ENCODE data around the gene LYPLAL1.

DNA sequence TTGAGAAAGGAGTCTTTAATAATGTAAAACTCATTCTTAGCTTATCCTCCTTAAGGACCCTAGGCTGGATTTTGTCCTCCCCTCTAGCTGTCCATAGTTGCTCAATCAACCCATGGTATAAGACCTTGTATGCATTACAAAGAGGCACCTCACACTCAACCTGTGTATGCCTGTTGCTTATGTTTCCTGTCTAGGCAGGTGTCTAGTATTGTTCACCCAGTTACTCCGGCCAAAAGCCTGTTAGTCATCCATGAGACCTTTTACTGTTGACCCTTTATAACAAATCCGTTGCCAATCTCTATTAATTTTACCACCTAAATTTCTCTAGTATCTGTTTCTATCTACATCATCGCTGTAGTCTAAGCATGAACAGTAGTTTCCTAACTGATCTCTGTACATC is 3.7 kb downstream of the LYPLAL1 start:
- TF ChIP-seq, protein P1, sequence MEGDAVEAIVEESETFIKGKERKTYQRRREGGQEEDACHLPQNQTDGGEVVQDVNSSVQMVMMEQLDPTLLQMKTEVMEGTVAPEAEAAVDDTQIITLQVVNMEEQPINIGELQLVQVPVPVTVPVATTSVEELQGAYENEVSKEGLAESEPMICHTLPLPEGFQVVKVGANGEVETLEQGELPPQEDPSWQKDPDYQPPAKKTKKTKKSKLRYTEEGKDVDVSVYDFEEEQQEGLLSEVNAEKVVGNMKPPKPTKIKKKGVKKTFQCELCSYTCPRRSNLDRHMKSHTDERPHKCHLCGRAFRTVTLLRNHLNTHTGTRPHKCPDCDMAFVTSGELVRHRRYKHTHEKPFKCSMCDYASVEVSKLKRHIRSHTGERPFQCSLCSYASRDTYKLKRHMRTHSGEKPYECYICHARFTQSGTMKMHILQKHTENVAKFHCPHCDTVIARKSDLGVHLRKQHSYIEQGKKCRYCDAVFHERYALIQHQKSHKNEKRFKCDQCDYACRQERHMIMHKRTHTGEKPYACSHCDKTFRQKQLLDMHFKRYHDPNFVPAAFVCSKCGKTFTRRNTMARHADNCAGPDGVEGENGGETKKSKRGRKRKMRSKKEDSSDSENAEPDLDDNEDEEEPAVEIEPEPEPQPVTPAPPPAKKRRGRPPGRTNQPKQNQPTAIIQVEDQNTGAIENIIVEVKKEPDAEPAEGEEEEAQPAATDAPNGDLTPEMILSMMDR (conservative IDR thresholded peaks at IDR 0.05 in 1 of 2, IDR thresholded peaks at IDR 0.05 in 1 of 2; ENCODE audit: extremely low read depth in 1 of 2, insufficient read depth in 1 of 2, low read depth in 1 of 2, low read length in 2 of 2), result no peak
- TF ChIP-seq EZH2 (IDR thresholded peaks at IDR 0.05; ENCODE audit: borderline replicate concordance, low read length), result no peak

Data from mammary epithelial cell (primary cell).